ES-I3 (cell line): ENCODE data around the gene SLC51A.

Experiments
- H3K36me3 ChIP-seq: 2 replicates; pipeline ENCODE4 v1.6.1; 2013; ENCODE audit warnings: mild to moderate bottlenecking, low read length, control low read depth, moderate library complexity; ENCODE audit not compliant: insufficient read depth
- H3K4me1 ChIP-seq: 2 replicates; pipeline ENCODE4 v1.6.1; 2013; ENCODE audit warnings: mild to moderate bottlenecking, control low read depth, low read length; ENCODE audit not compliant: insufficient read depth
- H3K9ac ChIP-seq: 2 replicates; pipeline ENCODE4 v1.6.1; 2013; ENCODE audit warnings: low read depth, mild to moderate bottlenecking, low read length, moderate library complexity
- H3K9me3 ChIP-seq: 2 replicates; pipeline ENCODE4 v1.6.1; 2013; ENCODE audit warnings: mild to moderate bottlenecking, low read length, moderate library complexity; ENCODE audit not compliant: control insufficient read depth, insufficient read depth

The SLC51A gene

GRCh38 chr3:196217307-196218154 is 1.2 kb downstream of the SLC51A start:
- no peaks in the 10 kb centered on the region for H3K9me3 ChIP-seq
- H3K36me3 ChIP-seq = no peaks in the 10 kb centered on the region
- H3K4me1 ChIP-seq = peaks cover 12% of the 10 kb centered on the region; the same call in 1 of the 2 replicates
- H3K9ac ChIP-seq = no peak overlapping the region

GRCh38 chr3:196218155-196218712 is 1.9 kb downstream of the SLC51A start:
- Histone ChIP-seq H3K4me1 (peaks cover 12% of the 10 kb centered on the region; the same call in 1 of the 2 replicates), H3K36me3 (no peaks in the 10 kb centered on the region), H3K9me3 (no peaks in the 10 kb centered on the region), H3K9ac (no peak overlapping the region)

- no peak overlapping the region for H3K9ac ChIP-seq
- H3K36me3 ChIP-seq = no peaks in the 10 kb centered on the region
- H3K9me3 ChIP-seq = no peaks in the 10 kb centered on the region
- H3K4me1 ChIP-seq = peaks cover 12% of the 10 kb centered on the region; the same call in 1 of the 2 replicates
These were observed 3.0 kb downstream of the SLC51A start for GRCh38 chr3:196219194-196219969.

- Histone ChIP-seq H3K9ac (no peak overlapping the region), H3K4me1 (peaks cover 8% of the 10 kb centered on the region; the same call in 1 of the 2 replicates), H3K9me3 (no peaks in the 10 kb centered on the region), H3K36me3 (no peaks in the 10 kb centered on the region)
These were observed 3.6 kb downstream of the SLC51A start for GRCh38 chr3:196219970-196220311.

GRCh38 chr3:196220587-196220986 is 4.3 kb downstream of the SLC51A start:
- Histone ChIP-seq H3K36me3 (no peaks in the 10 kb centered on the region), H3K4me1 (peaks cover 5% of the 10 kb centered on the region; the same call in 1 of the 2 replicates), H3K9ac (no peak overlapping the region), H3K9me3 (no peaks in the 10 kb centered on the region)

GRCh38 chr3:196220991-196221390 is 4.7 kb downstream of the SLC51A start:
- Histone ChIP-seq H3K36me3 (no peaks in the 10 kb centered on the region), H3K9me3 (no peaks in the 10 kb centered on the region), H3K9ac (no peak overlapping the region), H3K4me1 (peaks cover 2% of the 10 kb centered on the region; the same call in 1 of the 2 replicates)

GRCh38 chr3:196222876-196223595 is 6.7 kb downstream of the SLC51A start:
- Histone ChIP-seq H3K9me3 (no peaks in the 10 kb centered on the region), H3K4me1 (peaks cover 6% of the 10 kb centered on the region; the same call in 1 of the 2 replicates), H3K9ac (no peak overlapping the region), H3K36me3 (no peaks in the 10 kb centered on the region)

- Histone ChIP-seq H3K9me3 (no peaks in the 10 kb centered on the region), H3K9ac (no peak overlapping the region), H3K36me3 (no peaks in the 10 kb centered on the region), H3K4me1 (peaks cover 6% of the 10 kb centered on the region; the same call in 1 of the 2 replicates)
These were observed 8.8 kb downstream of the SLC51A start for GRCh38 chr3:196225086-196225485.

GRCh38 chr3:196225763-196226364 is 9.5 kb downstream of the SLC51A start:
- Histone ChIP-seq H3K9ac (no peak overlapping the region), H3K9me3 (no peaks in the 10 kb centered on the region), H3K4me1 (peaks cover 6% of the 10 kb centered on the region; the same call in 1 of the 2 replicates)

GRCh38 chr3:196227121-196227561 is 10.8 kb downstream of the SLC51A start:
- H3K9me3 ChIP-seq = no peaks in the 10 kb centered on the region
- H3K4me1 ChIP-seq = peaks cover 6% of the 10 kb centered on the region; the same call in 1 of the 2 replicates
- no peaks in the 10 kb centered on the region for H3K36me3 ChIP-seq
- H3K9ac ChIP-seq = no peak overlapping the region

More at GRCh38 chr3:196225763-196226364, 9.5 kb downstream of the SLC51A start:
- H3K36me3 ChIP-seq = no peaks in the 10 kb centered on the region

- H3K9me3 ChIP-seq = no peaks in the 10 kb centered on the region
- peaks cover 6% of the 10 kb centered on the region; the same call in 1 of the 2 replicates for H3K4me1 ChIP-seq
- H3K36me3 ChIP-seq = no peaks in the 10 kb centered on the region; the same call in 1 of the 2 replicates
- no peak overlapping the region for H3K9ac ChIP-seq
These were observed 11.5 kb downstream of the SLC51A start for GRCh38 chr3:196227629-196228493.

- H3K4me1 ChIP-seq = peaks cover 3% of the 10 kb centered on the region; the same call in 1 of the 2 replicates
- no peaks in the 10 kb centered on the region; the same call in 1 of the 2 replicates for H3K36me3 ChIP-seq
- H3K9me3 ChIP-seq = no peaks in the 10 kb centered on the region
- no peak overlapping the region for H3K9ac ChIP-seq
These were observed 16.0 kb downstream of the SLC51A start for GRCh38 chr3:196232154-196232881.
